ENCODE measurements around the gene SOS2. TPM values are rescaled to one million over a fixed set of nuclear protein-coding genes. Genes with fewer than 3 reads are reported as not detected.

Gene SOS2
- total RNA-seq (19.5 and 23.8 TPM in 2 replicates), polyA plus RNA-seq (11.9 and 16.1 TPM in 2 replicates), polyA minus RNA-seq (ENCODE audit: low replicate concordance) (4.9 and 7.4 TPM in 2 replicates)
- polyA plus RNA-seq (2012), result 8.0 and 10.4 TPM in 2 replicates

- Histone ChIP-seq H3K27ac (ENCODE audit: insufficient read depth, low read length) (peak within 1 kb of the TSS; percentile 88), H3K79me2 (ENCODE audit: control insufficient read depth, insufficient read depth, low read length) (peaks cover 39% of the 10 kb centered on the region), H3K36me3 (ENCODE audit: control insufficient read depth, insufficient read depth, low read length) (no peaks in the 10 kb centered on the region), H3K9ac (ENCODE audit: insufficient read depth, low read length) (peak within 1 kb of the TSS; percentile 84), H3K9me3 (ENCODE audit: control insufficient read depth, insufficient read depth, low read depth, low read length) (no peaks in the 10 kb centered on the region), H4K20me1 (ENCODE audit: control insufficient read depth, extremely low read depth, insufficient read depth, low read length) (no peaks in the 10 kb centered on the region), H3K4me3 (replicated peaks in 1 of 4; ENCODE audit: control extremely low read depth in 1 of 4, insufficient read depth in 1 of 4, low read depth in 3 of 4, low read length in 4 of 4) (peak within 1 kb of the TSS; percentile 75 to 98 (median 82)), H3K4me2 (ENCODE audit: extremely low read depth, insufficient read depth, low read length) (peak within 1 kb of the TSS; percentile 91), H3K27me3 (ENCODE audit: control insufficient read depth, insufficient read depth, low read length) (no peaks in the 10 kb centered on the region), H3K4me1 (ENCODE audit: control insufficient read depth, extremely low read depth, insufficient read depth, low read length) (peaks cover 2% of the 10 kb centered on the region), H2AFZ (ENCODE audit: low read length) (peak within 1 kb of the TSS; percentile 97)
- DNase-seq (ENCODE audit: low read depth in 2 of 2), result peak; percentile 80 to 81
- no peak for TF ChIP-seq EZH2 (IDR thresholded peaks at IDR 0.05; ENCODE audit: low read length, missing control alignments)
- TF ChIP-seq, protein P1, sequence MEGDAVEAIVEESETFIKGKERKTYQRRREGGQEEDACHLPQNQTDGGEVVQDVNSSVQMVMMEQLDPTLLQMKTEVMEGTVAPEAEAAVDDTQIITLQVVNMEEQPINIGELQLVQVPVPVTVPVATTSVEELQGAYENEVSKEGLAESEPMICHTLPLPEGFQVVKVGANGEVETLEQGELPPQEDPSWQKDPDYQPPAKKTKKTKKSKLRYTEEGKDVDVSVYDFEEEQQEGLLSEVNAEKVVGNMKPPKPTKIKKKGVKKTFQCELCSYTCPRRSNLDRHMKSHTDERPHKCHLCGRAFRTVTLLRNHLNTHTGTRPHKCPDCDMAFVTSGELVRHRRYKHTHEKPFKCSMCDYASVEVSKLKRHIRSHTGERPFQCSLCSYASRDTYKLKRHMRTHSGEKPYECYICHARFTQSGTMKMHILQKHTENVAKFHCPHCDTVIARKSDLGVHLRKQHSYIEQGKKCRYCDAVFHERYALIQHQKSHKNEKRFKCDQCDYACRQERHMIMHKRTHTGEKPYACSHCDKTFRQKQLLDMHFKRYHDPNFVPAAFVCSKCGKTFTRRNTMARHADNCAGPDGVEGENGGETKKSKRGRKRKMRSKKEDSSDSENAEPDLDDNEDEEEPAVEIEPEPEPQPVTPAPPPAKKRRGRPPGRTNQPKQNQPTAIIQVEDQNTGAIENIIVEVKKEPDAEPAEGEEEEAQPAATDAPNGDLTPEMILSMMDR (conservative IDR thresholded peaks at IDR 0.05 in 1 of 2, IDR thresholded peaks at IDR 0.05 in 1 of 2; ENCODE audit: low read depth in 1 of 2, low read length in 2 of 2), result no peak
Observed at GRCh38 chr14:50231475-50232275, at the start of gene SOS2. Gene SOS2 (minus strand): TSS chr14:50231578. CDS start chr14:50231283, 295 bp downstream.

DNA sequence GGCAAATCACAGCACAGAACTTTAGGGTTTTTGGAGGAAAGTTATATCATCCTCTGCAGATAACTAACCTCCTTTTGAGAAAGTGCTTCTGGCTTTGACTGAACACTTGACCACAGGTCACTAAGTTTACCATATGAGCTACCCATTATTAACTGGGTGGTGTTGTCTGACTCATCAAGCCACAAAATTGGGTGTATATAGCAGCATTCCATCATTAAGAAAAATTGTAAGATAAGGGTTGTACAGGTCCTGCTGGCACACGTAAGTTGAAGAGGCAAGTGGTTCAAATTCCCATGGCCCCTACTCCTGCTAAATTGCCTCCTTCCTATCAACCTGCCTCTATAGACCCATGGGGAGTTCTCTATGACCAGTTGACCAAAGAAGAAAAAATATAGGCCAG, 41.1 kb upstream of the SOS2 start:
- Histone ChIP-seq H3K9me3 (ENCODE audit: control insufficient read depth, insufficient read depth, low read depth, low read length) (no peaks in the 10 kb centered on the region), H2AFZ (ENCODE audit: low read length) (no peak overlapping the region), H3K4me2 (ENCODE audit: extremely low read depth, insufficient read depth, low read length) (no peak overlapping the region), H3K79me2 (ENCODE audit: control insufficient read depth, insufficient read depth, low read length) (no peaks in the 10 kb centered on the region), H3K9ac (ENCODE audit: insufficient read depth, low read length) (no peak overlapping the region), H3K4me3 (replicated peaks in 1 of 4; ENCODE audit: control extremely low read depth in 1 of 4, insufficient read depth in 1 of 4, low read depth in 3 of 4, low read length in 4 of 4) (no peak overlapping the region), H3K27ac (ENCODE audit: insufficient read depth, low read length) (no peak overlapping the region), H3K4me1 (ENCODE audit: control insufficient read depth, extremely low read depth, insufficient read depth, low read length) (no peaks in the 10 kb centered on the region), H3K36me3 (ENCODE audit: control insufficient read depth, insufficient read depth, low read length) (no peaks in the 10 kb centered on the region), H4K20me1 (ENCODE audit: control insufficient read depth, extremely low read depth, insufficient read depth, low read length) (no peaks in the 10 kb centered on the region), H3K27me3 (ENCODE audit: control insufficient read depth, insufficient read depth, low read length) (no peaks in the 10 kb centered on the region)
- TF ChIP-seq, protein P1 (conservative IDR thresholded peaks at IDR 0.05 in 1 of 2, IDR thresholded peaks at IDR 0.05 in 1 of 2; ENCODE audit: low read depth in 1 of 2, low read length in 2 of 2), result no peak
- no peak for TF ChIP-seq EZH2 (IDR thresholded peaks at IDR 0.05; ENCODE audit: low read length, missing control alignments)
- DNase-seq (ENCODE audit: low read depth in 2 of 2), result peak in 1 of 2 donors; percentile 40

DNA sequence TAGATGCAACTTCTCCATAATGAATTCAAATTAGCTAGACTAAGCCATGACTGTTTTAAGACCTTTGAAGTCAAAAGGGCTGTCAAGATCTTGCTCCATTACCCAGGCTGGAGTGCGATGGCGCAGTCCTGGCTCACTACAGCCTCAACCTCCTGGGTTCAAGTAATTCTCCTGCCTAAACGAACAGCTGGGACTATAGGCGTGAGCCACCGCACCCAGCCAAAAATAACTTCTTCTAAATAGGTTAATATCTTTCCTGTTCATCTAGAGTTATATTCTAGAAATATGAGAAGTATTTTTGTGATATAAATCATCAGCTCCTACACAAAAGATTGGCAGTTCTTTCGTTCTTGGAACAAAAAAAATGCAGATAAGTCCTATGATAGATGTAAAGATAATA, 39.6 kb upstream of the SOS2 start:
- H3K4me2 ChIP-seq (ENCODE audit: extremely low read depth, insufficient read depth, low read length), result no peak overlapping the region
- H3K36me3 ChIP-seq (ENCODE audit: control insufficient read depth, insufficient read depth, low read length), result no peaks in the 10 kb centered on the region
- no peaks in the 10 kb centered on the region for H3K79me2 ChIP-seq (ENCODE audit: control insufficient read depth, insufficient read depth, low read length)
- no peak for TF ChIP-seq EZH2 (IDR thresholded peaks at IDR 0.05; ENCODE audit: low read length, missing control alignments)
- TF ChIP-seq, protein P1 (conservative IDR thresholded peaks at IDR 0.05 in 1 of 2, IDR thresholded peaks at IDR 0.05 in 1 of 2; ENCODE audit: low read depth in 1 of 2, low read length in 2 of 2), result no peak
- no peak overlapping the region for H3K4me3 ChIP-seq (replicated peaks in 1 of 4; ENCODE audit: control extremely low read depth in 1 of 4, insufficient read depth in 1 of 4, low read depth in 3 of 4, low read length in 4 of 4)
- no peaks in the 10 kb centered on the region for H3K27me3 ChIP-seq (ENCODE audit: control insufficient read depth, insufficient read depth, low read length)
- no peaks in the 10 kb centered on the region for H3K9me3 ChIP-seq (ENCODE audit: control insufficient read depth, insufficient read depth, low read depth, low read length)
- no peaks in the 10 kb centered on the region for H3K4me1 ChIP-seq (ENCODE audit: control insufficient read depth, extremely low read depth, insufficient read depth, low read length)
- no peaks in the 10 kb centered on the region for H4K20me1 ChIP-seq (ENCODE audit: control insufficient read depth, extremely low read depth, insufficient read depth, low read length)
- no peak overlapping the region for H3K27ac ChIP-seq (ENCODE audit: insufficient read depth, low read length)
- no peak overlapping the region for H3K9ac ChIP-seq (ENCODE audit: insufficient read depth, low read length)
- DNase-seq (ENCODE audit: low read depth in 2 of 2), result no peak
- no peak overlapping the region for H2AFZ ChIP-seq (ENCODE audit: low read length)
